ENCODE data around the gene GJA1. TPM values are rescaled to one million over a fixed set of nuclear protein-coding genes. Genes with fewer than 3 reads are reported as not detected.
A peak's percentile ranks its signal among the peaks of the same experiment; 100 is the strongest.

GJA1 gene
- polyA plus RNA-seq, 1 donor (not counting 4 experiments of a cell fraction or from before 2014, with no cell fraction given), result 164 TPM

DNA sequence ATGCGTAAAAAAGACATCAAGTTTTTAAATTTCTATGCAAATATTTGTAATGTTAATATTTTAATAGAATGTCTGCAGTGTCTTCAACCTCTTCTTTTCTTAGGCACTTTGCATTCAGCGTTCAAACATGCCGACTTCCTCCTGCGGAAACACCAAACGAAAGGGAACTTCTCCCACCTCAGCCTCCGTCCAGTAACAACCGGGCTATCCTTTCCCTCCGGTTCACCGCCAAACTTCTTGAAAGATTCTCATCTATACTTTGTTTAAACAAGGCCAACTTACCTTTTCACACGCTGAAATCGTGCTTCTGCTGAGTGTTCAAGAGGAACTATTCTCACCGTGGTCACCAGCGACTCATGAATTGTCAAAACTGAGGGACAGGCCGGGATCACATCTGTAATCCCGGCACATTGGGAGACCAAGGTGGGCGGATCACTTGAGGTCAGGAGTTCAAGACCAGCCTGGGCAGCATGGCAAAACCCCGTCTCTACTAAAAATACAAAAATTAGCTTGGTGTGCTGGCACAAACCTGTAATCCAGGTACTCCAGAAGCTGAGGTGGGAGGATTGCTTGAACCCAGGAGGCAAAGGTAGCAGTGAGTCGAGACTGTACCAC lies 44.8 kb downstream of the GJA1 start:
- dilution Hi-C loops (cut with MboI; ENCODE audit: extremely low pct_ligation_motif_present, low sequenced_read_pairs), result no loop called here
- TF ChIP-seq EZH2 (IDR thresholded peaks at IDR 0.05; ENCODE audit: low read length), result no peak
- TF ChIP-seq, protein P1, sequence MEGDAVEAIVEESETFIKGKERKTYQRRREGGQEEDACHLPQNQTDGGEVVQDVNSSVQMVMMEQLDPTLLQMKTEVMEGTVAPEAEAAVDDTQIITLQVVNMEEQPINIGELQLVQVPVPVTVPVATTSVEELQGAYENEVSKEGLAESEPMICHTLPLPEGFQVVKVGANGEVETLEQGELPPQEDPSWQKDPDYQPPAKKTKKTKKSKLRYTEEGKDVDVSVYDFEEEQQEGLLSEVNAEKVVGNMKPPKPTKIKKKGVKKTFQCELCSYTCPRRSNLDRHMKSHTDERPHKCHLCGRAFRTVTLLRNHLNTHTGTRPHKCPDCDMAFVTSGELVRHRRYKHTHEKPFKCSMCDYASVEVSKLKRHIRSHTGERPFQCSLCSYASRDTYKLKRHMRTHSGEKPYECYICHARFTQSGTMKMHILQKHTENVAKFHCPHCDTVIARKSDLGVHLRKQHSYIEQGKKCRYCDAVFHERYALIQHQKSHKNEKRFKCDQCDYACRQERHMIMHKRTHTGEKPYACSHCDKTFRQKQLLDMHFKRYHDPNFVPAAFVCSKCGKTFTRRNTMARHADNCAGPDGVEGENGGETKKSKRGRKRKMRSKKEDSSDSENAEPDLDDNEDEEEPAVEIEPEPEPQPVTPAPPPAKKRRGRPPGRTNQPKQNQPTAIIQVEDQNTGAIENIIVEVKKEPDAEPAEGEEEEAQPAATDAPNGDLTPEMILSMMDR (optimal IDR thresholded peaks at IDR 0.05 in 1 of 3, IDR thresholded peaks at IDR 0.05 in 1 of 3, conservative IDR thresholded peaks at IDR 0.05 in 1 of 3; ENCODE audit: extremely low read depth in 1 of 3, insufficient read depth in 2 of 3, low read length in 3 of 3), result no peak
- no peaks in the 10 kb centered on the region for H3K36me3 ChIP-seq (ENCODE audit: control insufficient read depth in 2 of 2, extremely low read depth in 1 of 2, insufficient read depth in 2 of 2, low read length in 2 of 2)
- H3K9me1 ChIP-seq (ENCODE audit: control insufficient read depth, extremely low read depth, insufficient read depth, low read length), result no peaks in the 10 kb centered on the region
- H3K4me3 ChIP-seq (ENCODE audit: control insufficient read depth in 2 of 3, extremely low read depth in 1 of 3, insufficient read depth in 2 of 3, low read depth in 1 of 3, low read length in 3 of 3), result no peak overlapping the region
- no peak overlapping the region for H3K27ac ChIP-seq (ENCODE audit: control insufficient read depth, insufficient read depth, low read length)
- DNase-seq (ENCODE audit: low read depth, low spot score) (no peak), FAIRE-seq (no peak)
- no peaks in the 10 kb centered on the region for H3K27me3 ChIP-seq (ENCODE audit: control insufficient read depth, extremely low read depth, insufficient read depth, low read length)
- H3K79me2 ChIP-seq (ENCODE audit: control insufficient read depth, insufficient read depth, low read length), result no peaks in the 10 kb centered on the region
- no peaks in the 10 kb centered on the region for H4K20me1 ChIP-seq (ENCODE audit: control insufficient read depth, extremely low read depth, insufficient read depth, low read length)
- H3K9me3 ChIP-seq (ENCODE audit: control insufficient read depth, low read depth, low read length), result no peaks in the 10 kb centered on the region
- H3K9ac ChIP-seq (ENCODE audit: control insufficient read depth, extremely low read depth, insufficient read depth, low read length), result no peak overlapping the region
- no peak overlapping the region for H2AFZ ChIP-seq (ENCODE audit: control insufficient read depth, low read length)
- no peak overlapping the region for H3K4me2 ChIP-seq (ENCODE audit: control insufficient read depth, extremely low read depth, insufficient read depth, low read depth, low read length)
- peaks cover 13% of the 10 kb centered on the region for H3K4me1 ChIP-seq (ENCODE audit: control insufficient read depth, extremely low read depth, insufficient read depth, low read length)

DNA sequence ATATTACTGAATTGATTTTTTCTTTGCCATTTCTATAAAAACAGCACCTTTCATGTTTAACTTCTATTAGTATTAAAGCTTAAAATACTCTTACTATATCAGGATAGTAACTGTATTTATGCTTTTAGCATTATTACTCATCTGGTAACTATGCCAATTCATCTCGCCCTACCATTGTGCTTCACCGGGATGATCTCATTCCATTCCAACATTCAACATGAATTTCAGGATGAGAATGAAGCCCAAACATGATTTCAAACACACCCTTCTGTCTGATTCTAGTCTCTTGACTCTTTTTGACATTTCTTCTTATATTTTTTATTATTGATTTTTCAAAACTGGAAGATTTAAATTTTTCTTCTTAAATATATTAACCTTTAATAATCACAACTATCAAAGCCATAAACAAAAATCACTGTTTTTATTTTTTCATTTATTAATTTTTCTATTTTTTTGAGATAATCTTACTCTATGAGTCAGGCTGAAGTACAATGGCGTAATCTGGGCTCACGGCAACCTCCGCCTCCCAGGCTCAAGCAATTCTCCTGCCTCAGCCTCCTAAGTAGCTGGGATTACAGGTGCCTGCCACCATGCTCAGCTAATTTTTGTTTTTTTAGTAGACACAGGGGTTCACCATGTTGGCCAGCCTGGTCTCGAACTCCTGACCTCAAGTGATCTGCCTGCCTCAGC lies 46.7 kb downstream of the GJA1 start:
- H3K9ac ChIP-seq (ENCODE audit: control insufficient read depth, extremely low read depth, insufficient read depth, low read length), result no peak overlapping the region
- no peak for TF ChIP-seq EZH2 (IDR thresholded peaks at IDR 0.05; ENCODE audit: low read length)
- TF ChIP-seq, protein P1 (optimal IDR thresholded peaks at IDR 0.05 in 1 of 3, IDR thresholded peaks at IDR 0.05 in 1 of 3, conservative IDR thresholded peaks at IDR 0.05 in 1 of 3; ENCODE audit: extremely low read depth in 1 of 3, insufficient read depth in 2 of 3, low read length in 3 of 3), result no peak
- peak overlapping the region; percentile 42 for H3K27ac ChIP-seq (ENCODE audit: control insufficient read depth, insufficient read depth, low read length)
- peaks cover 13% of the 10 kb centered on the region for H3K4me1 ChIP-seq (ENCODE audit: control insufficient read depth, extremely low read depth, insufficient read depth, low read length)
- no peaks in the 10 kb centered on the region for H3K27me3 ChIP-seq (ENCODE audit: control insufficient read depth, extremely low read depth, insufficient read depth, low read length)
- FAIRE-seq, result peak; percentile 96
- no peak overlapping the region for H3K4me3 ChIP-seq (ENCODE audit: control insufficient read depth in 2 of 3, extremely low read depth in 1 of 3, insufficient read depth in 2 of 3, low read depth in 1 of 3, low read length in 3 of 3)
- dilution Hi-C loops (cut with MboI; ENCODE audit: extremely low pct_ligation_motif_present, low sequenced_read_pairs), result no loop called here
- H3K79me2 ChIP-seq (ENCODE audit: control insufficient read depth, insufficient read depth, low read length), result no peaks in the 10 kb centered on the region
- H4K20me1 ChIP-seq (ENCODE audit: control insufficient read depth, extremely low read depth, insufficient read depth, low read length), result no peaks in the 10 kb centered on the region
- no peaks in the 10 kb centered on the region for H3K9me3 ChIP-seq (ENCODE audit: control insufficient read depth, low read depth, low read length)
- H3K36me3 ChIP-seq (ENCODE audit: control insufficient read depth in 2 of 2, extremely low read depth in 1 of 2, insufficient read depth in 2 of 2, low read length in 2 of 2), result no peaks in the 10 kb centered on the region
- H3K9me1 ChIP-seq (ENCODE audit: control insufficient read depth, extremely low read depth, insufficient read depth, low read length), result no peaks in the 10 kb centered on the region
- H3K4me2 ChIP-seq (ENCODE audit: control insufficient read depth, extremely low read depth, insufficient read depth, low read depth, low read length), result peak overlapping the region; percentile 30
- DNase-seq (ENCODE audit: low read depth, low spot score), result peak; percentile 45
- H2AFZ ChIP-seq (ENCODE audit: control insufficient read depth, low read length), result no peak overlapping the region

Data from keratinocyte (primary cell).